Dedifferentiated amniotic fluid mesenchymal stem cell (primary cell): ENCODE data around the gene GALNT2.

Experiments used
- DNase-seq: peaks from one replicate; pipeline ENCODE4 v3.0.0-alpha.2; 2016; ENCODE audit errors: extremely low spot score

GALNT2 gene

GRCh38 chr1:230299191-230300006 is 232.4 kb downstream of the GALNT2 start:
- no peak for DNase-seq

GRCh38 chr1:230300322-230301301 is 233.6 kb downstream of the GALNT2 start:
- no peak for DNase-seq

- DNase-seq, result no peak
These were observed 234.3 kb downstream of the GALNT2 start for GRCh38 chr1:230301322-230301721.

- DNase-seq, result no peak
These were observed 234.8 kb downstream of the GALNT2 start for GRCh38 chr1:230301822-230302221.

- DNase-seq, result no peak
These were observed 236.0 kb downstream of the GALNT2 start for GRCh38 chr1:230303069-230303468.

- DNase-seq, result no peak
These were observed 236.8 kb downstream of the GALNT2 start for GRCh38 chr1:230303822-230304221.

GRCh38 chr1:230306169-230306568 is 239.1 kb downstream of the GALNT2 start:
- DNase-seq, result no peak

- DNase-seq, result no peak
These were observed 240.2 kb downstream of the GALNT2 start for GRCh38 chr1:230307213-230307612.

- DNase-seq, result no peak
These were observed 241.0 kb downstream of the GALNT2 start for GRCh38 chr1:230308039-230308438.

GRCh38 chr1:230308821-230309220 is 241.8 kb downstream of the GALNT2 start:
- DNase-seq, result no peak

- no peak for DNase-seq
These were observed 242.7 kb downstream of the GALNT2 start for GRCh38 chr1:230309646-230310177.

GRCh38 chr1:230310381-230311163 is 243.5 kb downstream of the GALNT2 start:
- peak; percentile 54 for DNase-seq

- DNase-seq, result no peak
These were observed 245.6 kb downstream of the GALNT2 start for GRCh38 chr1:230312676-230313075.

- DNase-seq, result no peak
These were observed 246.6 kb downstream of the GALNT2 start for GRCh38 chr1:230313453-230314141.

- DNase-seq, result no peak
These were observed 247.1 kb downstream of the GALNT2 start for GRCh38 chr1:230314142-230314470.

- DNase-seq, result no peak
These were observed 248.1 kb downstream of the GALNT2 start for GRCh38 chr1:230315099-230315498.

- DNase-seq, result no peak
These were observed 250.1 kb downstream of the GALNT2 start for GRCh38 chr1:230316864-230317745.

- no peak for DNase-seq
These were observed 251.1 kb downstream of the GALNT2 start for GRCh38 chr1:230317823-230318819.
